Left forelimb (tissue), 1 donor: ENCODE data around the gene SKIC8.
"Not testable (repeated sequence)": the region's sequence is repeated elsewhere in the genome, so short reads cannot be mapped to it uniquely, and the experiment has no call there.

ENCODE experiments used
- DNase-seq: peaks from one replicate; pipeline ENCODE4 v3.0.0-alpha.2; 2018; ENCODE audit warnings: low spot score

The SKIC8 gene

GRCh38 chr15:78251136-78251535, 48.3 kb downstream of the SKIC8 start:
- DNase-seq, result no peak

DNA sequence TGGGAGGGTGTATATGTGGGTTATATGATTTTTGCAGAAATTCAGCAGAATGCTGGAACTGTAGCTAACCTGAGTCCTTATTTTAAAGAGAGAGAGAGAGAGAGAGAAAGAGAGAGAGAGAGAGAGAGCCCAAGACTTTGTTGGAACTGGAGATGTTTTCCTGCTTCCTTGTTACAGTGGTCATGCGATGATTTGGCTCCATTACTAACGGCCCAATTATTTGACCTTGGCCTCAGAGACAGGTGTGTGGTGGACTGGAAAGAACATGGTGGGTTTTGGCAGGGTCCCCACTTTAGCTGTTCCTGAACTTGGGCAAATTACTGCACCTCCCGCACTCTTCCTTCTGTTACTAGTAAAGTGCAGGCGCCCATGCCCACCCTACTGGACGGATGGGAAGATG, 50.3 kb downstream of the SKIC8 start:
- no peak for DNase-seq

DNA sequence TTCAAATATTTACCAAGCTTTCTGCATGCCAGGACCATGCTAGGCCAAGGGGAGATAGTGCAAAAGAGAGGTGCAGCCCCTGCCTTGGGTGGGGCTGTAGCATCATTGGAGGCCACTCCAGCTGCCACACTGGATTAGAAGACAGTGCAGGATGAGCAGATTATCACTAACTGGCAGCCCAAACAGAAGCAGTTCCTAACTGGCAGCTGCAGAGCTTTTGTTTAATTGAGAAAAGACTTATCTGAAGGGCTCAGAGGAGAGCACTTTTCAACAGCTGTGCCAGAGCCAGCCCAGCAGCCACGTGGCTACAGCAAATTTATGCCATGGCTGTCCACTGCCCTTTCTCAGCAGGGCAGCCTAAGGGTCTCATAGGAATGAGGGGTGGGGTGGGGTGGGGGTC, 51.5 kb downstream of the SKIC8 start:
- DNase-seq, result no peak

DNA sequence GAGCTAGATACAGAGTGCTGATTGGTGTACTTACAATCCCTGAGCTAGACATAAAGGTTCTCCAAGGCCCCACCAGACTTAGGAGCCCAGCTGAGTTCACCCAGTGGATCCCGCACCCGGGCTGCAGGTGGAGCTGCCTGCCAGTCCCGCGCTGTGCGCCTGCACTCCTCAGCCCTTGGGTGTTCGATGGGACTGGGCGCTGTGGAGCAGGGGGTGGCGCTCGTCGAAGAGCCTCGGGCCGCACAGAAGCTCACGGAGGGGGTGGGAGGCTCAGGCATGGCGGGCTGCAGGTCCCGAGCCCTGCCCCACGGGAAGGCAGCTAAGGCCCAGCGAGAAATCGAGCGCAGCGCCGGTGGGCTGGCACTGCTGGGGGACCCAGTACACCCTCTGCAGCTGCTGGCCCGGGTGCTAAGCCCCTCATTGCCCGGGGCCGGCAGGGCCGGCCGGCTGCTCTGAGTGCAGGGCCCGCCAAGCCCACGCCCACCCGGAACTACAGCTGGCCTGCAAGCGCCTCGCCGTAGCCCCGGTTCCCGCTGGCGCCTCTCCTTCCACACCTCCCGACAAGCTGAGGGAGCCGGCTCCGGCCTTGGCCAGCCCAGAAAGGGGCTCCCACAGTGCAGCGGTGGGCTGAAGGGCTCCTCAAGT, 53.3 kb downstream of the SKIC8 start:
- DNase-seq, result not testable (repeated sequence)

DNA sequence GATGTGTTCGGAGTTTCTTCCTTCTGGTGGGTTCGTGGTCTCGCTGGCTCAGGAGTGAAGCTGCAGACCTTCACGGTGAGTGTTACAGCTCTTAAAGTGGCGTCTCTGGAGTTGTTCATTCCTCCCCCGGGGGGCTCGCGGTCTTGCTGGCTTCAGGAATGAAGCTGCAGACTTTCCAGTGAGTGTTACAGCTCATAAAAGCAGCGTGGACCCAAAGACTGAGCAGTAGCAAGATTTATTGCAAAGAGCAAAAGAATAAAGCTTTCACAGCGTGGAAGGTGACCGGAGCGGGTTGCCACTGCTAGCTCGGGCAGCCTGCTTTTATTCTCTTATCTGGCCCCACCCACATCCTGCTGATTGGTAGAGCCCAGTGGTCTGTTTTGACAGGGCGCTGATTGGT, 54.0 kb downstream of the SKIC8 start:
- DNase-seq, result peak; percentile 26

DNA sequence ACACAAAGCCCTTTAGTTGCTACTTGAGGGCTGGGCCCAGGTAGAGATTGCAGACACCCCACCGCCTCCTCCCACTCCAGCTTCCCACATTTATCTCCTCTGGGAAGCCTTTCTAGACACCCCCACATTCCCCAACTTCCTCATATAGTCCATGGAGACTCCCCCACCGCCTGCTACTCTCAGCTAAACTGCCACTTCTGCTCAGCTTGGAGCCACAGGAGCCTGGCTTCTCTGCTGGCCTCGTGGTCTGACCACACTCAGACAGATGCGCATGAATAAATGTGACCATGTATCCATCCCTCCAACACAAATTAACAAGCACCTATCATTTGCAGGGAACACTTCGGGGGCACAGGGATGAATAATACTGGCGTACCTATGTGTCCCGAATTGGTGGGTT, 54.5 kb downstream of the SKIC8 start:
- no peak for DNase-seq

- no peak for DNase-seq
Observed at GRCh38 chr15:78244101-78244500, 55.3 kb downstream of the SKIC8 start.

GRCh38 chr15:78243491-78243941, 55.9 kb downstream of the SKIC8 start:
- DNase-seq, result no peak

DNA sequence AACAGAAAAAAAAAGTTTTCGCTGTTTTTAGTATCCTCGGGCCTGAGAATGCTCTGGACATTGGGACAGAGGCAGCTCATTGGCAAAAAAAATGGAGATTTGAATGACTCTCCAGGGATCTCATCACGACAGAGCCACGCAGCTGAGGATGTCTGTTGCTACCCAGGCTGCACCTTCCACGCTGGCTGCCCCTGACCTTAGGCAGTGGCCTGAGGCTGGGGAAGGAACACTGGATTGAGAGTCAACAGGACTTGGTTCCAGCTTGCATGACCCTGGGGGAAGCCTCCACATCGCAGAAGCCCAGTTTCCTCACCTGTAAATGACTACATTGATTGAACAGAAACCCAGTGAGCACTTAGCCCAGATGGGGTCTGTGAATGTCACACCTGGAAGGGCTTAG, 56.4 kb downstream of the SKIC8 start:
- DNase-seq, result peak; percentile 31

DNA sequence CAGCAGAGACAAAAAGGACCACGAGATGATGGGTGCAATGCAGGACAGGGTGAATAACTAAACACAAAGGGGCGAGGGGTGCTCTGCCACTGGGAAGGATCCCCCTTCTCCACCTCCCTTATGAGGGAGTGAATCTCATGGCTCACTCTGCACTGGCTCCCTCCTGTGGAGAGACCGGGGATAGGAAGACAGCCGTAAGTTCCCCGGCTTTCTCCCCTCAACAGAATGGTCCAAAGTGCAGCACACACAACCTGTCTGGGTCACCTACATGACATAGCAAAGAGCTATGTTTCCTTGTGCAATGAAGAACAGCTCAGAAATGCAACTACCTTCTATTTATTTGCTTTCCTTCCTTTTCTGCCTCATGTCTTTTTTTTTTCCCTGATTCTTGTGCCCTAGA, 57.3 kb downstream of the SKIC8 start:
- peak; percentile 57 for DNase-seq

DNA sequence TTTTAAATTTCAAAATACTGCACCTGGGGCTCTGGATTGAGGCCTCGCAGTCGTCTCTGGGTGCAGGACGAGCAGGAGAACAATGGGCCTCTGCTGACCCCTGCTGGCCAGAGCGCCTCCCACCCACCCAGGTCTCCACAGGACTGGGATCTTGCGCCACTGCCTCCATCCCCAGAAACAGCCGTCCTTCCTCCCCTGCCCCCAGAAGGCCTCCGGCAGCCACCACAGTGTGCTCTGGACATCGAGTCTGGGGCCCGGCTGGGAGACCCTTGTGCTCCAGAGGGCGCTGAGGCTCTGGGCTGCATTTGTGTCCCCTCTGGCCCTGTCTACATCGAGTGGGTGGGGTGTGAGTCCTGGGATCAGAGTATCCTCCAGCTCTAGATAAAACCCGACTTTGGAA, 58.4 kb downstream of the SKIC8 start:
- DNase-seq, result peak; percentile 91

GRCh38 chr15:78239811-78240210, 59.6 kb downstream of the SKIC8 start:
- no peak for DNase-seq

DNA sequence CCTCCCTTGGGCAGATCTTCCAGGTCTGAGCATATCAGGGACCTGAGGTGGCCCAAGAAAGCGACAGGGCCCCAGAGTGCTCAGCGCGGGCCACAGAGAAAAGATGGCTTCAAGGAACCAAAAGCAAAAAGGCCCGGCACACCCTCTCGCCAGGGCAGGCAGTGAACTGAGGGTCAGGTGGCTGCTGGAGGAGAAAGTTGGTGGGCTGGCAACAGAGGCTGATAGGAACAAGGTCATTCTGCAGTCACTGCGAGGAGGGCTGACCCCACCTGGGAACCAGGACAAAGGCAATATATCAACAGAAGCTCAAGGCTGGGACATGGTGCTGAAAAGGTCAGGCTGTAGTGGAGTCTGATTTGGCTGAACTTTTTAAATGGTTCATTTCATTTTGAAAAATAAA, 62.3 kb downstream of the SKIC8 start:
- DNase-seq, result no peak

GRCh38 chr15:78236491-78236890, 62.9 kb downstream of the SKIC8 start:
- no peak for DNase-seq

DNA sequence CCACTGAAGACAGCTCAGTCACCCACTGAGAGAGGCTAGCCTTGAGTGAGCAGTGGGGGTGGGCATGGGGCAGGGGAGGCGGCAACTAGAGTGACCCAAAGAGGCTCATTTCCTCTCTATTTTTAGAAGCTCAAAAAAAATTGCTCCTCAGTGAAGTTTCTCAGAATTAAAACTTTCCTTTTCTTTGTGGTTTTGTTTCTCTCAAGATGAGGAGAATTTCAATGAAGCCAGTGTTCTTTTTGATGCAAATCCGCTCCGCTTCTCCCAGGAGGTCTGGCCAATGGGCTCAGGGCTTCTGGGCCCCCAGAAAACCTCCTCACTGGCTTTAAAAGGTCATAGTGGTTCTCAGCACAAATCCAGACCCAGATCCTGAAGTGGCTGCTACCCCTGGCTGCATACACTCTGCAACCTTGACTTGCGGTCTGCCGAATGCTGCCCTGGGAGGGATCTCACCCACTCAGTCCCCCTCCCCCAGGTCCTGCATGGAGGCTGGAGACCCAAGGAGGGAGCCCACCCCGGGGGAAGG, 64.8 kb downstream of the SKIC8 start, which contains the start of gene ACSBG1:
TSS of gene ACSBG1 (minus strand) at position 51 of the 526 bp plus-strand sequence. CDS start 64 bp downstream, outside the sequence.
- DNase-seq, result peak; percentile 38

- peak; percentile 59 for DNase-seq
Observed at GRCh38 chr15:78233496-78233895, 65.9 kb downstream of the SKIC8 start.
